H9 (cell line): Measurements from ENCODE around the gene SRP68. TPM values are rescaled to one million over a fixed set of nuclear protein-coding genes. Genes with fewer than 3 reads are reported as not detected.

Experiments used
- DNase-seq: peaks from one replicate; pipeline ENCODE4 v3.0.0-alpha.2; 2017
- H2AFZ ChIP-seq: one replicate; pipeline ENCODE4 v1.6.1; 2013; ENCODE audit warnings: mild to moderate bottlenecking, low read length, control low read depth, moderate library complexity
- H2AK5ac ChIP-seq: 2 replicates; pipeline ENCODE4 v1.6.1; 2013; ENCODE audit warnings: low read length, control low read depth, mixed read lengths; ENCODE audit not compliant: insufficient read length
- H2BK120ac ChIP-seq: one replicate; pipeline ENCODE4 v1.6.1; 2013; ENCODE audit warnings: low read depth, mild to moderate bottlenecking, low read length, control low read depth, inconsistent platforms; ENCODE audit not compliant: poor library complexity, severe bottlenecking
- H2BK12ac ChIP-seq: 2 replicates; pipeline ENCODE4 v1.6.1; 2013; ENCODE audit warnings: low read length, control low read depth, mixed read lengths, low read depth; ENCODE audit not compliant: insufficient read length
- H2BK15ac ChIP-seq: 2 replicates; pipeline ENCODE4 v1.6.1; 2013; ENCODE audit warnings: low read depth, low read length, control low read depth
- H2BK20ac ChIP-seq: one replicate; pipeline ENCODE4 v1.6.1; 2013; ENCODE audit warnings: low read depth, mild to moderate bottlenecking, low read length, control low read depth, inconsistent platforms; ENCODE audit not compliant: poor library complexity, severe bottlenecking
- H2BK5ac ChIP-seq: 2 replicates; pipeline ENCODE4 v1.6.1; 2013; ENCODE audit warnings: low read length, control low read depth, mixed read lengths; ENCODE audit not compliant: insufficient read length
- H3K14ac ChIP-seq: 2 replicates; pipeline ENCODE4 v1.6.1; 2013; ENCODE audit warnings: low read length, control low read depth; ENCODE audit not compliant: insufficient read depth
- H3K18ac ChIP-seq: 2 replicates; pipeline ENCODE4 v1.6.1; 2013; ENCODE audit warnings: low read depth, mild to moderate bottlenecking, mixed read lengths, low read length, control low read depth; ENCODE audit not compliant: insufficient read length
- H3K23ac ChIP-seq: 2 replicates; pipeline ENCODE4 v1.6.1; 2013; ENCODE audit warnings: low read length, control low read depth, mixed read lengths, low read depth; ENCODE audit not compliant: insufficient read length
- H3K23me2 ChIP-seq: 2 replicates; pipeline ENCODE4 v1.6.1; 2013; ENCODE audit warnings: low read depth, mild to moderate bottlenecking, mixed read lengths, low read length, control low read depth; ENCODE audit not compliant: insufficient read length, poor library complexity, severe bottlenecking
- H3K27ac ChIP-seq: 2 replicates; pipeline ENCODE4 v1.5.1; 2013; ENCODE audit warnings: low read length, control low read depth, mixed read lengths, low read depth; ENCODE audit not compliant: insufficient read length
- H3K27me3 ChIP-seq: 2 replicates; pipeline ENCODE4 v1.6.1; 2013; ENCODE audit warnings: low read length, control low read depth, inconsistent platforms; ENCODE audit not compliant: insufficient read depth
- H3K4ac ChIP-seq: 2 replicates; pipeline ENCODE4 v1.6.1; 2013; ENCODE audit warnings: low read depth, mild to moderate bottlenecking, control low read depth, inconsistent platforms, low read length, moderate library complexity
- H3K4me1 ChIP-seq: 2 replicates; pipeline ENCODE4 v1.6.1; 2013; ENCODE audit warnings: low read length, control low read depth, inconsistent platforms; ENCODE audit not compliant: insufficient read depth
- H3K4me2 ChIP-seq: 2 replicates; pipeline ENCODE4 v1.6.1; 2013; ENCODE audit warnings: low read length, control low read depth, mixed read lengths; ENCODE audit not compliant: insufficient read length, insufficient read depth
- H3K56ac ChIP-seq: 2 replicates; pipeline ENCODE4 v1.6.1; 2013; ENCODE audit warnings: low read depth, mild to moderate bottlenecking, mixed read lengths, low read length, control low read depth; ENCODE audit not compliant: insufficient read length
- H3K79me1 ChIP-seq: 2 replicates; pipeline ENCODE4 v1.6.1; 2013; ENCODE audit warnings: low read depth, mild to moderate bottlenecking, moderate library complexity, low read length, control low read depth, inconsistent platforms; ENCODE audit not compliant: insufficient read depth, poor library complexity, severe bottlenecking
- H3K79me2 ChIP-seq: 2 replicates; pipeline ENCODE4 v1.6.1; 2013; ENCODE audit warnings: low read length, control low read depth, inconsistent platforms; ENCODE audit not compliant: insufficient read depth
- H3K9ac ChIP-seq: 2 replicates; pipeline ENCODE4 v1.6.1; 2013; ENCODE audit warnings: low read length, control low read depth, mixed read lengths; ENCODE audit not compliant: insufficient read length; ENCODE audit errors: extremely low read depth
- H3K9me3 ChIP-seq: one replicate; pipeline ENCODE4 v1.6.1; 2013; ENCODE audit warnings: low read depth, low read length, inconsistent platforms; ENCODE audit not compliant: control insufficient read depth
- H3T11ph ChIP-seq: one replicate; pipeline ENCODE4 v1.6.1; 2013; ENCODE audit warnings: mild to moderate bottlenecking, low read length, control low read depth, inconsistent platforms
- H4K20me1 ChIP-seq: one replicate; pipeline ENCODE4 v1.6.1; 2013; ENCODE audit not compliant: control insufficient read depth, insufficient read length, insufficient read depth
- H4K5ac ChIP-seq: 2 replicates; pipeline ENCODE4 v1.6.1; 2013; ENCODE audit warnings: low read depth, mild to moderate bottlenecking, mixed read lengths, low read length, control low read depth; ENCODE audit not compliant: insufficient read length
- H4K8ac ChIP-seq: replicated peaks from 2 replicates; pipeline ENCODE4 v1.6.1; 2013; ENCODE audit warnings: low read length, control low read depth, mixed read lengths, low read depth; ENCODE audit not compliant: insufficient read length
- H4K91ac ChIP-seq: 2 replicates; pipeline ENCODE4 v1.6.1; 2013; ENCODE audit warnings: low read depth, mild to moderate bottlenecking, moderate library complexity, mixed read lengths, low read length, control low read depth; ENCODE audit not compliant: insufficient read length
- H3K27ac Mint-ChIP-seq, 3 experiments: 2 replicates in 2 of 3; 3 replicates in 1 of 3; pipeline ENCODE4 v1.8.0; 2020 to 2021; ENCODE audit warnings: mixed read lengths in 3 of 3, mild to moderate bottlenecking in 1 of 3, moderate library complexity in 1 of 3
- H3K27me3 Mint-ChIP-seq: 2 replicates; pipeline ENCODE4 v1.8.0; 2021; ENCODE audit warnings: low read depth, mild to moderate bottlenecking, moderate library complexity, mixed read lengths
- H3K36me3 Mint-ChIP-seq, 3 experiments: 2 replicates in 2 of 3; 3 replicates in 1 of 3; pipeline ENCODE4 v1.8.0; 2020 to 2021; ENCODE audit warnings: low read depth in 3 of 3, mixed read lengths in 3 of 3; ENCODE audit not compliant: insufficient read depth in 1 of 3
- H3K4me1 Mint-ChIP-seq, 2 experiments: 2 replicates each; pipeline ENCODE4 v1.8.0; 2020; ENCODE audit warnings: mixed read lengths in 2 of 2
- H3K4me3 Mint-ChIP-seq, 2 experiments: 2 replicates in 1 of 2; 3 replicates in 1 of 2; pipeline ENCODE4 v1.8.0; 2020 to 2021; ENCODE audit warnings: mild to moderate bottlenecking in 2 of 2, mixed read lengths in 2 of 2, moderate library complexity in 1 of 2
- H3K9me3 Mint-ChIP-seq, 2 experiments: 2 replicates in 1 of 2; 3 replicates in 1 of 2; pipeline ENCODE4 v1.8.0; 2020; ENCODE audit warnings: mild to moderate bottlenecking in 2 of 2, mixed read lengths in 2 of 2, moderate library complexity in 1 of 2
- CTCF ChIP-seq: fragments of 200-600 bp; sonication (generic); conservative IDR thresholded peaks from 3 replicates; pipeline ENCODE4 v1.8.0; 2021; ENCODE audit warnings: antibody characterized with exemption, mild to moderate bottlenecking
- WGBS: extraction: QIAGEN DNeasy Blood & Tissue Kit; methylation state at CpG from one replicate; pipeline ENCODE4 v1.1.7; 2013; ENCODE audit warnings: missing lambda C conversion rate, low lambda C conversion rate, mixed read lengths; ENCODE audit not compliant: insufficient read length; ENCODE audit errors: extremely low coverage; 5-methylcytosine and 5-hydroxymethylcytosine counted together
- total RNA-seq: library from RNA; stranded (reverse); gene quantifications from 2 replicates; pipeline ENCODE4 v1.2.1, GENCODE V29; 2021

SRP68 gene
- total RNA-seq, 1 experiment from 2014 or later, result 86.1 TPM

- H3K56ac ChIP-seq, result no peak overlapping the region
- no peak overlapping the region for H3K4me3 Mint-ChIP-seq
- no peak overlapping the region for H4K91ac ChIP-seq
- no peak overlapping the region for H3K4me2 ChIP-seq
- no peak for DNase-seq
- no peak overlapping the region for H2BK20ac ChIP-seq
- no peak overlapping the region for H4K5ac ChIP-seq
- no peak overlapping the region for H2AK5ac ChIP-seq
- H4K8ac ChIP-seq, result no peak overlapping the region
- no peaks in the 10 kb centered on the region for H3K79me2 ChIP-seq
- H3K79me1 ChIP-seq, result no peaks in the 10 kb centered on the region
- no peaks in the 10 kb centered on the region for H3K9me3 ChIP-seq
- no peaks in the 10 kb centered on the region for H3K23me2 ChIP-seq
- H2AFZ ChIP-seq, result no peak overlapping the region
- H4K20me1 ChIP-seq, result no peaks in the 10 kb centered on the region
- no peaks in the 10 kb centered on the region for H3K27me3 ChIP-seq
- H3K18ac ChIP-seq, result no peak overlapping the region
- no peaks in the 10 kb centered on the region for H3K9me3 Mint-ChIP-seq
- no peak for TF ChIP-seq CTCF
- no peak overlapping the region for H2BK5ac ChIP-seq
- H2BK12ac ChIP-seq, result no peak overlapping the region
- H3K23ac ChIP-seq, result no peak overlapping the region
- no peak overlapping the region for H3T11ph ChIP-seq
- no peak overlapping the region for H2BK120ac ChIP-seq
- peaks cover 9 to 11% of the 10 kb centered on the region in 2 experiments; a peak in 3 of 4 replicates for H3K4me1 Mint-ChIP-seq
- no CpG with 5 or more reads among the region's 7 CpGs for WGBS
- H2BK15ac ChIP-seq, result no peak overlapping the region
- H3K27me3 Mint-ChIP-seq, result no peaks in the 10 kb centered on the region
- H3K27ac Mint-ChIP-seq, result no peak overlapping the region
- no peak overlapping the region for H3K27ac ChIP-seq
- H3K4me1 ChIP-seq, result no peaks in the 10 kb centered on the region
- H3K36me3 Mint-ChIP-seq, result peaks cover 14 to 37% (median 24%) of the 10 kb centered on the region in 3 experiments; a peak in 6 of 7 replicates
- H3K9ac ChIP-seq, result no peak overlapping the region
- no peak overlapping the region for H3K4ac ChIP-seq
- H3K14ac ChIP-seq, result no peak overlapping the region
Measured at GRCh38 chr17:75995385-75995925, 76.9 kb downstream of the SRP68 start.
